ENCODE results near the gene IVD.

DNA sequence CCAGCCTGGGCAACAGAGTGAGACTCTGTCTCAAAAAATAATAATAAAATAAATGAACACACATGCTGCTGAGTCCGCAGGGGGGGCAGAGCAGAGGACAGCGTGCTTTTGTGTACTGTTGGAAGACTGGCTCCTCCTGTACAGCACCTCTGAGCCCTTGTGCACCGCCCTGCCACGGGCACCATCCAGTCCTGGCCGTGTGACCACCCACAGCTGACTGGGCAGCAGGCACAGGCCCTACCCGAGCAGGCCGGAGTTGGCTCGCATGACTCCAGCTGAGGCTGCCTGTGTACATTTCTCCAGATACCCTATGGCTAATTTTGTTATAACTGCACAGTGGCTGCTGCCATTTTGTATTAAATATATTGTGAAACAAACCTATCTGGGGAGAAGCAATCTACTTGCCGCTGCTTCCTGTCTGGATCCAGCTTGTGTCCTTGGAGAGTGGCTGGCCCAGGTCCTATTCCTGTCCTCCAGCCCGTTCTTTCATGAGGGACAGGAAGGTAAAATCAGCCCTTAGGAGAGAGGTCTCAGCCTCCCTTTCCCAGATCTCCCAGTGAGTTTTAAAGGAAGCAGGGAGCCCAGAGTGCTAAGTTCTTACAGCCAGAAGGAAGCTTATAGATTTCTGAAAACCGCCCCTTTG is 14.6 kb downstream of the IVD start:
- no peak for TF ChIP-seq EP300 (IDR thresholded peaks at IDR 0.05; ENCODE audit: borderline replicate concordance)
- TF ChIP-seq, protein P1, sequence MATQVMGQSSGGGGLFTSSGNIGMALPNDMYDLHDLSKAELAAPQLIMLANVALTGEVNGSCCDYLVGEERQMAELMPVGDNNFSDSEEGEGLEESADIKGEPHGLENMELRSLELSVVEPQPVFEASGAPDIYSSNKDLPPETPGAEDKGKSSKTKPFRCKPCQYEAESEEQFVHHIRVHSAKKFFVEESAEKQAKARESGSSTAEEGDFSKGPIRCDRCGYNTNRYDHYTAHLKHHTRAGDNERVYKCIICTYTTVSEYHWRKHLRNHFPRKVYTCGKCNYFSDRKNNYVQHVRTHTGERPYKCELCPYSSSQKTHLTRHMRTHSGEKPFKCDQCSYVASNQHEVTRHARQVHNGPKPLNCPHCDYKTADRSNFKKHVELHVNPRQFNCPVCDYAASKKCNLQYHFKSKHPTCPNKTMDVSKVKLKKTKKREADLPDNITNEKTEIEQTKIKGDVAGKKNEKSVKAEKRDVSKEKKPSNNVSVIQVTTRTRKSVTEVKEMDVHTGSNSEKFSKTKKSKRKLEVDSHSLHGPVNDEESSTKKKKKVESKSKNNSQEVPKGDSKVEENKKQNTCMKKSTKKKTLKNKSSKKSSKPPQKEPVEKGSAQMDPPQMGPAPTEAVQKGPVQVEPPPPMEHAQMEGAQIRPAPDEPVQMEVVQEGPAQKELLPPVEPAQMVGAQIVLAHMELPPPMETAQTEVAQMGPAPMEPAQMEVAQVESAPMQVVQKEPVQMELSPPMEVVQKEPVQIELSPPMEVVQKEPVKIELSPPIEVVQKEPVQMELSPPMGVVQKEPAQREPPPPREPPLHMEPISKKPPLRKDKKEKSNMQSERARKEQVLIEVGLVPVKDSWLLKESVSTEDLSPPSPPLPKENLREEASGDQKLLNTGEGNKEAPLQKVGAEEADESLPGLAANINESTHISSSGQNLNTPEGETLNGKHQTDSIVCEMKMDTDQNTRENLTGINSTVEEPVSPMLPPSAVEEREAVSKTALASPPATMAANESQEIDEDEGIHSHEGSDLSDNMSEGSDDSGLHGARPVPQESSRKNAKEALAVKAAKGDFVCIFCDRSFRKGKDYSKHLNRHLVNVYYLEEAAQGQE (IDR thresholded peaks at IDR 0.05; ENCODE audit: low read depth), result no peak
- TF ChIP-seq EGR1 (IDR thresholded peaks at IDR 0.05), result no peak
- TF ChIP-seq NFIC (IDR thresholded peaks at IDR 0.05), result no peak
- no peak for TF ChIP-seq ZBTB7A (IDR thresholded peaks at IDR 0.05; ENCODE audit: low read depth)
- TF ChIP-seq, protein P2, sequence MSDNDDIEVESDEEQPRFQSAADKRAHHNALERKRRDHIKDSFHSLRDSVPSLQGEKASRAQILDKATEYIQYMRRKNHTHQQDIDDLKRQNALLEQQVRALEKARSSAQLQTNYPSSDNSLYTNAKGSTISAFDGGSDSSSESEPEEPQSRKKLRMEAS (IDR thresholded peaks at IDR 0.05), result no peak
- TF ChIP-seq FOXM1 (IDR thresholded peaks at IDR 0.05; ENCODE audit: borderline replicate concordance, low read depth), result no peak
- no peak for TF ChIP-seq YY1 (IDR thresholded peaks at IDR 0.05; ENCODE audit: low read depth)
- TF ChIP-seq, protein P3, sequence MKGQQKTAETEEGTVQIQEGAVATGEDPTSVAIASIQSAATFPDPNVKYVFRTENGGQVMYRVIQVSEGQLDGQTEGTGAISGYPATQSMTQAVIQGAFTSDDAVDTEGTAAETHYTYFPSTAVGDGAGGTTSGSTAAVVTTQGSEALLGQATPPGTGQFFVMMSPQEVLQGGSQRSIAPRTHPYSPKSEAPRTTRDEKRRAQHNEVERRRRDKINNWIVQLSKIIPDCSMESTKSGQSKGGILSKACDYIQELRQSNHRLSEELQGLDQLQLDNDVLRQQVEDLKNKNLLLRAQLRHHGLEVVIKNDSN (IDR thresholded peaks at IDR 0.05), result peak; percentile 30; the same call in 1 of the 2 replicates
- TF ChIP-seq CEBPB (IDR thresholded peaks at IDR 0.05), result no peak
- TF ChIP-seq TAF1 (IDR thresholded peaks at IDR 0.05; ENCODE audit: low read depth), result no peak
- no peak for TF ChIP-seq TCF12 (IDR thresholded peaks at IDR 0.05; ENCODE audit: low read depth)

Measured in Ishikawa (cell line).